HG02852 (cell line): ENCODE measurements around the gene KREMEN1.
"Not testable (repeated sequence)": the region's sequence is repeated elsewhere in the genome, so short reads cannot be mapped to it uniquely, and the experiment has no call there.

Experiments
- ATAC-seq: cut with Tn5 transposase; IDR thresholded peaks from one replicate; pipeline ENCODE4 v1.9.1; 2021; ENCODE audit warnings: mild to moderate bottlenecking, moderate library complexity; ENCODE audit not compliant: unreplicated experiment

Gene KREMEN1

DNA sequence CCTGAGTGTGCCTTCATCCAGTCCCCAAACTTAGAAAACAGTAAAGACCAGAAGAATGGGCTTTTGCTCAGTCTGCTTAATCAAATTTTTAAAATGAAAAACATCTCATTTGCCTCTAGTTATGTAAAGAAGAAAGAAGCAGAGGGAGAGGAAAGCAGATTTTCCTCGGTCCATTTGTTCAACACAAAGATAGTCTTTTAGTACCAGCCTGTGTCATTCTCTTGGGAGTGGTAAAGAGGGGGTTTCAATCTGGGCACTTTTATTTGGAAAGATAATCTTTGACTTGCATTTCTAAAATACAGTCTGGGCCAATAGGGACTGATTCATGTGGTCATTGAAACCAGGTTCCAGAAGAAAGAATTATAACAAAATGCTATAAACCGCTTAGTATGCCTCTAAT is 29.5 kb downstream of the KREMEN1 start:
- ATAC-seq, result no peak

DNA sequence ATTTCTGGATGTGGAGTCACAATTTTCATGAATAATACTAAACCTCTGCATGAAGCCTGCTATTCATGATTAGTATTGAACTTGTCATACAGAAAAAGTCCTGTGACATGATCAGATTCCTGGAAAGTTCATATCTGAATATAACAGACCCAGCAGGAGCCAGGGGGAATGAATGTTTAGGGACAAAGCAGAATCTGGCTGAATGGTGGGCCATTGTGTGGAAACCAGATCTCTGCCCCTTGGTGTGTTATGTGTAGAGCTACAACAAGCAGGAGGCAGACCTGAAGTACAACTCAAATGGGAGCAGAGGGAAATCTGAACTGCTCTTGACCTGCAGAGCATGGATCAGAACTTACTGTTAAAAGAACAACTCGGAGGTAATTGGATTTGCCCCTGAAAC is 30.3 kb downstream of the KREMEN1 start:
- no peak for ATAC-seq

- no peak for ATAC-seq
Observed at GRCh38 chr22:29105468-29105867, 32.6 kb downstream of the KREMEN1 start.

DNA sequence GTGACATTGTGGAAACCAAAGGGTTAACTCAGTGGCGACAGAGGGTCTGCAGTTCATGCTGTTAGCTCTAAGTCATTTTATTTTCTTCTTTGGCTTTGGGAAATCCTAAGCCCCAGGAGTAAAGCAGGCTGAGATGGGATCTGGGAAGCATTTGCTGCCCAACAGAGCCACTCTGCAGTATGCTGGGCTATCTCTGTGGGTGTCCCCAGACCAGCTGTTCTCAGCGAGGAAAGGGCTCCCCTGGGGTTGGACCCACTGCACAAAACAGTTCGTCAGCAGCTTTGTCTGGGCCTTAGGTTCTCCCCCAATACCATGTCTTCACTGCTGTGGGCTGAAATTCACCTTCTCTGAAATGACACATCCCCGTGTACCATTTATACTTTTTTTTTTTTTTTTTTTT is 34.0 kb downstream of the KREMEN1 start:
- ATAC-seq, result no peak

DNA sequence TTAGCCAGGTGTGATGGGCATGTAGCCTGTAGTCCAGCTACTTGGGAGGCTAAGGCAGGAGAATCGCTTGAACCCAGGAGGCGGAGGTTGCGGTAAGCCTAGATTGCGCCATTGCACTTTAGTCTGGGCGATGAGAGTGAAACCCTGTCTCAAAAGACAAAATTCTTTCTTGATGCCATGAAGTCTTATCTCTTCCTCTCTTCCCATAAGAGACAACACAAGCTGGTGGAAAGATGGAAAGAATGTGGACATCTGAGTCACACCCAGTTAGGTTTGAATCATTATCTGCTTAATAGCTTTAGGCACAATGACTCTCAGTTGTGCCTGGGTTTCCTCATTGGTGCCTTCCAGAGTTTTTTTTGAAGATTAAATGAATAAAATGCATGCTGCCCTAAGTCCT is 35.3 kb downstream of the KREMEN1 start:
- ATAC-seq, result no peak

DNA sequence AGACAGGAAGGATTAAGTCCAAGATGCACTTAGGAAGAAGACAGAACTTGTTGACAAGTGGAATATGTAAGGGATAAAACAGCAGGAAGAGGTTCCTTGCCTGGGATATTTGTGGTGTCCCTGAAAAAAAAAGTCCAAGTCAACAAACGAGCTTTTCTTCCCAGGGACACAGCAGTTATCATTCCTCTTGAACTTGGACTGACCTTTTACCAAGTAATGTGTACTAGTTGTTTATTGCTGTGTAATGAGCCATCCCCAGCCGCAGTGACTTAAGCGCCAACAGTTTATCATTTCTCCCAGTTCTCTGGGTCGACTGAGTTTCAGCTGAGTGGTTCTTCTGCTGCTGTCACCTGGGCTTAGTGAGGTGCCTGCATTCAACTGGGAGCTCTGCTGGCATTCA is 37.0 kb downstream of the KREMEN1 start:
- no peak for ATAC-seq

DNA sequence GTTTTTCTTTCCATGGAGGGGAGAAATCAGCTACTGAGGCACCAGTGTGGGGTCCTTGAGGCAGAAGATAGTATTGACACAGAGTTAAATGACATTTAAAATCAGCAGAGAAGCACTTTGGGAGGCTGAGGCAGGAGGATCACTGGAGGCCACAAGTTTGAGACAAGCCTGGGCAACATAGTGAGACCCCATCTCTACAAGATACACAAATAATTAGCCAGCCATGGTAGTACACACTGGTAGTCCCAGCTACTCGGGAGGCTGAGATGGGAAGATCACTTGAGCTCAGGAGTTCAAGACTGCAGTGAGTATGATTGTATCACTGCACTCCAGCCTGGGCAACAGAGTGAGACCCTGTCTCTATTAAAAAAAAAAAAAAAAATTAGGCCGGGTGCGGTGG is 38.1 kb downstream of the KREMEN1 start:
- ATAC-seq, result no peak

- ATAC-seq, result no peak
Observed at GRCh38 chr22:29112121-29112520, 39.3 kb downstream of the KREMEN1 start.

DNA sequence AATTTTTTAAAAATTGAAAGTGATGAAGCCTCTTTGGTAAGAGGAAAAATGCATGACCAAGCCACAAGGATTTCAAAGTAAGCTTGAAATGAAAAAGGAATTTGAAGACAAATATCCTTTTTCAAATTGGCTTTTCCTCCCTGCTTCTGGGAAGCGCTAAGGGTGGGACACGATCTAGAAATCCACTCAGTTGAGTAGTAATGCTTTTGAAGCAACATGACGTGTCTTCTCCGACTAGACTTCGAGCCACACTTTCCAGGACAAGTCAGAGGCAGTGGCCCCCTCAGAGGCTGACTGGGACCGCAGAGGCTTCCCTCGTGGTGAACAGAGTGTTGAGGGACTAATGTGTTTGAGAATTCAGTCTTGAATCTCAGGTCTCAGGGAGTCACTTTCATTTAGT is 39.8 kb downstream of the KREMEN1 start:
- ATAC-seq, result no peak

- no peak for ATAC-seq
Observed at GRCh38 chr22:29113319-29113718, 40.5 kb downstream of the KREMEN1 start.

GRCh38 chr22:29114392-29114791 is 41.6 kb downstream of the KREMEN1 start:
- ATAC-seq, result no peak

- ATAC-seq, result no peak
Observed at GRCh38 chr22:29115682-29116288, 43.0 kb downstream of the KREMEN1 start.

DNA sequence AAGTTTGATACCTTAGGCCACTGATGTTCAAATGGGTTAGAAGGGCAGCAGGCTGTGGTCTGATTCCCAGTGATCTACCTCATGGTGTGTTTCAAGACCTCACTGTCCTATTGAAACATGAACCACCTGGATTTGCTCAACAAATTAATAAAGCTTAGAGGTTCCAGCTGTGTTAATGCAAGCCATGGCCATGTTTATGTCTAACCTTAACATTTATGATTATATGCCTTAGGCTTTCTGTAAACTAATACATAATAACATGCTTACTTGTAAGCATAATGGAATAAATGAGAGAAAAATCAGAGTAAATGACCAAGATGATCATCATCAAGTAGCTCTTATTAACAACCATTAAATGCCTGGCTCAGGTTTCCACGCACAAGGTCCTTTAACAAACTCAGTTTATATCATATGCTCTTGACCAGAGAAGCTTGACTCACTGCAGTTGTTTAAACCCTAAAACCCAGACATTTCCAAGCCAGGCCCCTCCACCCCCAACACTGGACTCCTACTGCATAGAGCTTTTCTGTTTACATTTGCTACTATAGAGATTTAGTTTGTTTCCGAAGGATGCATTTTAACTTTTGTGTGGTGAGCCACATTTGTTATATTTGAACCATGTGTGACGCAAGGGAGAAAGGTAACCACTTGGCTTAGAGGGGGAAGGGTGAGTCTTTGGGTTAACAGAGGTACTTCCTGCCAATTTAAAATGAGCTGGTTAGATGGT is 43.7 kb downstream of the KREMEN1 start:
- ATAC-seq, result no peak

DNA sequence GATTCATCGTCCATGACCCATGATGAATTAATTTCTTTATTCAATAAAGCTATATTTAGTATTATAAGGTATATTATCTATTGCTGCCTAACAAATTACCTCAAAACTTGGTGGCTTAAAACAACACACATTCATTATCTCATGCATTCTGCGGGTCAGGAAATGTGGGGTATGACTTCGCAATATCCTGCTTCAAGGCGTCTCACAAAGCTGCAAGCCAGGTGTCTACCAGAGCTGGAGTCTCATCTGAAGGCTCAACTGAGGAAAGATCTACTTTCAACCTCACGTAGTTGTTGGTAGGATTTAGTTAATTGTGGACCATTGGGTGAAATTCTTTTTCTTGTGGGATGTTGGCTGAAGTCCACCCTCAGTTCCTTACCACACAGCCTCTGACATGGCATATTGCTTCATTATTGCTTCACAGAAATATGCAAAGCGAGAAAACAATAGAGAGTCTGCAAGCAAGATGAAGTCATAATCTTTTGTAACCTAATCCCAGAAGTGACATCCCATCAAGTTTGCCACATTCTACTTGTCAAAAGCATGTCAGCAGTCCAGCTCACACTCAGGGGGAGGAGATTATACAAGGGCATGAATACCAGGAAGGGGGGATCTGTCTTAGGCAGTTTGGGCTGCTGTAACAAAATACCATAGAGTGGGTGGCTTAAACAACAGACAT is 45.1 kb downstream of the KREMEN1 start:
- ATAC-seq, result no peak

DNA sequence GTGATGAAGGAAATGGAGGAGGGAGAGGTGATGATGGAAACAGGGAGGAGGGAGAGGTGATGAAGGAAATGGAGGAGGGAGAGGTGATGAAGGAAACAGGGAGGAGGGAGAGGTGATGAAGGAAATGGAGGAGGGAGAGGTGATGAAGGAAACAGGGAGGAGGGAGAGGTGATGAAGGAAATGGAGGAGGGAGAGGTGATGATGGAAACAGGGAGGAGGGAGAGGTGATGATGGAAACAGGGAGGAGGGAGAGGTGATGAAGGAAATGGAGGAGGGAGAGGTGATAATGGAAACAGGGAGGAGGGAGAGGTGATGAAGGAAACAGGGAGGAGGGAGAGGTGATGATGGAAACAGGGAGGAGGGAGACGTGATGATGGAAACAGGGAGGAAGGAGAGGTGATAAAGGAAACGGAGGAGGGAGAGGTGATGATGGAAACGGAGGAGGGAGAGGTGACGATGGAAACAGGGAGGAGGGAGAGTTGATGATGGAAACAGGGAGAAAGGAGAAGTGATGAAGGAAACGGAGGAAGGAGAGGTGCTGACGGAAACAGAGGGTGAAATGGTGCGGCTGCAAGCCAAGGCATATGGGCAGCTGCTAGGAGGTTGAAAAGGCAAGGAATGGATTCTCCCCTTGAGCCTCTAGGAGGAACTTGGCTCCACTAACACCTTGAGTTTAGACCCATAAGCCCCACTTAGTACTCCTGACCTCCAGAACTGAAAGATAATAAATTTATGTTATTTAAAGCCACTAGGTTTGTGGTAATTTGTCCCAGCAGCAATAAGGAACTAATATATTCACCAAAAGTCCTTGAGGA is 47.5 kb downstream of the KREMEN1 start:
- not testable (repeated sequence) for ATAC-seq

DNA sequence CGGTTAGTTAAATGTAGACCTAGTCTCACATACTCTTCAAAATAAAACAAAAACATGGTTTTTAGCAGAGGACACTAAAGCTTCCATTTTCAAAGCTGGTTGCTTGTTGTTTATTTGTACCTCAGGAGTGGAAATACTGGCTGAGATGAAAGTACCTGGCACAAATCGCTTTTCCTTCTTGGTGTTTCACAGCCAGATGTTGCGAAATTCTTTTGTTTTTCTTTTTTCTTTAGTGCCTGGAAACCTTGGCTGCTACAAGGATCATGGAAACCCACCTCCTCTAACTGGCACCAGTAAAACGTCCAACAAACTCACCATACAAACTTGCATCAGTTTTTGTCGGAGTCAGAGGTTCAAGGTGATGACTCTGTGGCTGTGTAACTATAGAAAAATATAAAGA is 48.3 kb downstream of the KREMEN1 start:
- no peak for ATAC-seq

- ATAC-seq, result no peak
Observed at GRCh38 chr22:29122041-29122440, 49.2 kb downstream of the KREMEN1 start.

DNA sequence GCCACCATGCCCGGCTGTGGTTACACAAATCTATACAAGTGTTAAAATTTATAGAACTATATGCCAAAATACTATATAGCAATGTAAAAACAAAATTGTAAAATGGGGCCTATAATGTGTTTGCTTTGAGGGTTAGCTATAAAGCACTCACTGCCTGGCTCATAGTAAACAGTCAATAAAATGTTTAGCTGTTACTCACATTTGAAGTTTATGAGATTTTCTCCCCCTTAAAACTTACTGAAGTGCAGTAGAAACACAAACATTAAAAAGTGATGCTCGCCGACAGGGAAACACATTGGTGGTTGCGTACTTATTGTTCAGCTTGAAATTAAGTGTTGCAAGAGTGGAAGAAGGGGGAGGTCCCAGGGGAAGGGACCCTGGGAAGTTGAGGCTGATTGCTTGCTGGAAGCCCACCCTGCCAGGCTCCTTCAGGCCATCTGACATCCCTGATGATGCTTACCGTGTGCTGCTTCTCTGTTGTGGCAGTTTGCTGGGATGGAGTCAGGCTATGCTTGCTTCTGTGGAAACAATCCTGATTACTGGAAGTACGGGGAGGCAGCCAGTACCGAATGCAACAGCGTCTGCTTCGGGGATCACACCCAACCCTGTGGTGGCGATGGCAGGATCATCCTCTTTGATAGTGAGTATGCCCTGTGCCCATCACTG is 52.1 kb downstream of the KREMEN1 start:
- ATAC-seq, result no peak

GRCh38 chr22:29125443-29125778 is 52.6 kb downstream of the KREMEN1 start:
- no peak for ATAC-seq

- ATAC-seq, result no peak
Observed at GRCh38 chr22:29125844-29126243, 53.0 kb downstream of the KREMEN1 start.
